ENCODE measurements around the gene CAMK2A.

The CAMK2A gene

GRCh38 chr5:150192462-150192861 lies 97.1 kb downstream of the CAMK2A start:
- Histone ChIP-seq H3K27ac (ENCODE audit: low read depth, low read length) (no peak overlapping the region), H3K79me2 (ENCODE audit: insufficient read depth, low read length) (no peaks in the 10 kb centered on the region), H3K9ac (ENCODE audit: low read length) (no peak overlapping the region), H3K27me3 (ENCODE audit: low read length) (no peaks in the 10 kb centered on the region), H3K36me3 (ENCODE audit: low read length) (no peaks in the 10 kb centered on the region), H3K9me3 (ENCODE audit: insufficient read depth, low read length) (no peaks in the 10 kb centered on the region), H3K9me2 (replicated peaks; ENCODE audit: insufficient read depth, low read length) (no peaks in the 10 kb centered on the region), H3F3A (ENCODE audit: insufficient read depth) (no peaks in the 10 kb centered on the region), H3K4me3 (ENCODE audit: insufficient read depth, low read length, poor library complexity, severe bottlenecking) (no peak overlapping the region), H2AFZ (ENCODE audit: low read depth, low read length, severe bottlenecking) (no peak overlapping the region), H4K20me1 (ENCODE audit: low read depth, low read length) (no peaks in the 10 kb centered on the region), H3K4me2 (ENCODE audit: low read depth, low read length, poor library complexity, severe bottlenecking) (no peak overlapping the region)
- TF ChIP-seq CTCF (IDR thresholded peaks at IDR 0.05; ENCODE audit: insufficient read depth, low read length, poor library complexity, severe bottlenecking) (no peak), EZH2phosphoT487 (conservative IDR thresholded peaks at IDR 0.05; ENCODE audit: low read length) (no peak)

GRCh38 chr5:150190987-150191386 lies 98.6 kb downstream of the CAMK2A start:
- Histone ChIP-seq H2AFZ (ENCODE audit: low read depth, low read length, severe bottlenecking) (no peak overlapping the region), H4K20me1 (ENCODE audit: low read depth, low read length) (no peaks in the 10 kb centered on the region), H3K9me3 (ENCODE audit: insufficient read depth, low read length) (no peaks in the 10 kb centered on the region), H3K9ac (ENCODE audit: low read length) (no peak overlapping the region), H3K27me3 (ENCODE audit: low read length) (no peaks in the 10 kb centered on the region), H3K4me3 (ENCODE audit: insufficient read depth, low read length, poor library complexity, severe bottlenecking) (no peak overlapping the region), H3K4me2 (ENCODE audit: low read depth, low read length, poor library complexity, severe bottlenecking) (no peak overlapping the region), H3F3A (ENCODE audit: insufficient read depth) (no peaks in the 10 kb centered on the region), H3K79me2 (ENCODE audit: insufficient read depth, low read length) (no peaks in the 10 kb centered on the region), H3K9me2 (replicated peaks; ENCODE audit: insufficient read depth, low read length) (no peaks in the 10 kb centered on the region), H3K27ac (ENCODE audit: low read depth, low read length) (no peak overlapping the region), H3K36me3 (ENCODE audit: low read length) (no peaks in the 10 kb centered on the region)
- TF ChIP-seq CTCF (IDR thresholded peaks at IDR 0.05; ENCODE audit: insufficient read depth, low read length, poor library complexity, severe bottlenecking) = no peak

- Histone ChIP-seq H3K36me3 (ENCODE audit: low read length) (no peaks in the 10 kb centered on the region), H3K79me2 (ENCODE audit: insufficient read depth, low read length) (no peaks in the 10 kb centered on the region), H2AFZ (ENCODE audit: low read depth, low read length, severe bottlenecking) (no peak overlapping the region), H3K4me3 (ENCODE audit: insufficient read depth, low read length, poor library complexity, severe bottlenecking) (no peak overlapping the region), H3K9me2 (replicated peaks; ENCODE audit: insufficient read depth, low read length) (no peaks in the 10 kb centered on the region), H3K27me3 (ENCODE audit: low read length) (no peaks in the 10 kb centered on the region), H3K9me3 (ENCODE audit: insufficient read depth, low read length) (no peaks in the 10 kb centered on the region), H4K20me1 (ENCODE audit: low read depth, low read length) (no peaks in the 10 kb centered on the region), H3K9ac (ENCODE audit: low read length) (no peak overlapping the region), H3F3A (ENCODE audit: insufficient read depth) (no peaks in the 10 kb centered on the region), H3K4me2 (ENCODE audit: low read depth, low read length, poor library complexity, severe bottlenecking) (no peak overlapping the region), H3K27ac (ENCODE audit: low read depth, low read length) (no peak overlapping the region)
- TF ChIP-seq EZH2phosphoT487 (conservative IDR thresholded peaks at IDR 0.05; ENCODE audit: low read length) = no peak
- TF ChIP-seq CTCF (IDR thresholded peaks at IDR 0.05; ENCODE audit: insufficient read depth, low read length, poor library complexity, severe bottlenecking) = no peak
Measured at GRCh38 chr5:150190503-150190979, 99.0 kb downstream of the CAMK2A start.
